Measurements from ENCODE around the gene CIAO2B.

CIAO2B gene

GRCh38 chr16:66894055-66894454 is 40.1 kb downstream of the CIAO2B start:
- no peak overlapping the region for H3K27ac ChIP-seq
- no peak for DNase-seq (ENCODE audit: low read depth, low spot score)

DNA sequence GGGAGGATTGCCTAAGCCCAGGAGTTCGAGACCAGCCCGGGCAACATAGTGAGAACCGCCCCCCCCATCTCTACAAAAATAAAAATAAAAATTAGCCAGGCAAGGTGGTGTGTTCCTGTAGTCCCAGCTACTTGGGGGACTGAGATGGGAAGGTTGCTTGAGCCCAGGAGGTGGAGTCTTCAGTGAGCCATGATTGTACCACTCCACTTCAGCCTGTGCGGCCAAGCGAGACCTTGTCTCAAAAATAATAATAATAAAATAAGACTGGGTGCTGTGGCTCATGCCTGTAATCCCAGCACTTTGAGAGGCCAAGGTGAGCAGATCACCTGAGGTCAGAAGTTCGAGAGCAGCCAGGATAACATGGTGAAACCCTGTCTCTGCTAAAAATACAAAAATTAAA is 42.4 kb downstream of the CIAO2B start:
- no peak for DNase-seq (ENCODE audit: low read depth, low spot score)

GRCh38 chr16:66891360-66891759 is 42.8 kb downstream of the CIAO2B start:
- no peak overlapping the region for H3K27ac ChIP-seq
- DNase-seq (ENCODE audit: low read depth, low spot score): no peak

More for the DNA sequence above, 42.4 kb downstream of the CIAO2B start:
- H3K27ac ChIP-seq: no peak overlapping the region

GRCh38 chr16:66890799-66891198 is 43.4 kb downstream of the CIAO2B start:
- no peak for DNase-seq (ENCODE audit: low read depth, low spot score)
- no peak overlapping the region for H3K27ac ChIP-seq

DNA sequence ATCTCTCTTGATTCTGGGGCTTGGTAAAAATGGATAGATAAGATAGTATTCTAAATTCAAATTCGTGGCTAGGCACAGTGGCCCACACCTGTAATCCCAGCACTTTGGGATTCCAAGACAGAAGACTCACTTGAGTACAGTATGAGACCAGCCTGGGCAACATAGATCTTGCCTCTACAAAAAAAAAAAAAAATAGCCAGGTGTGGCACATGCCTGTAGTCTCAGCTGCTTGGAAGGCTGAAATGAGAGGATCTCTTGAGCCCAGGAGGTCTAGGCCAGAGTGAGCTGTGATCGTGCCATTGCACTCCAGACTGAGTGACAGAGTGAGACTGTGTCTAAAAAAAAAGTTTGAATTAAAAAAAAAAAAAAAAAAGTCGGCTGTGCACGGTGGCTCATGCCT is 44.6 kb downstream of the CIAO2B start:
- no peak for DNase-seq (ENCODE audit: low read depth, low spot score)

GRCh38 chr16:66888647-66889615 is 45.3 kb downstream of the CIAO2B start:
- H3K27ac ChIP-seq: no peak overlapping the region
- no peak for DNase-seq (ENCODE audit: low read depth, low spot score)

More for the DNA sequence above, 44.6 kb downstream of the CIAO2B start:
- no peak overlapping the region for H3K27ac ChIP-seq

GRCh38 chr16:66886914-66887313 is 47.3 kb downstream of the CIAO2B start:
- no peak for DNase-seq (ENCODE audit: low read depth, low spot score)
- no peak overlapping the region for H3K27ac ChIP-seq

- DNase-seq (ENCODE audit: low read depth, low spot score): no peak
- no peak overlapping the region for H3K27ac ChIP-seq
These were observed 47.9 kb downstream of the CIAO2B start for GRCh38 chr16:66886321-66886720.

DNA sequence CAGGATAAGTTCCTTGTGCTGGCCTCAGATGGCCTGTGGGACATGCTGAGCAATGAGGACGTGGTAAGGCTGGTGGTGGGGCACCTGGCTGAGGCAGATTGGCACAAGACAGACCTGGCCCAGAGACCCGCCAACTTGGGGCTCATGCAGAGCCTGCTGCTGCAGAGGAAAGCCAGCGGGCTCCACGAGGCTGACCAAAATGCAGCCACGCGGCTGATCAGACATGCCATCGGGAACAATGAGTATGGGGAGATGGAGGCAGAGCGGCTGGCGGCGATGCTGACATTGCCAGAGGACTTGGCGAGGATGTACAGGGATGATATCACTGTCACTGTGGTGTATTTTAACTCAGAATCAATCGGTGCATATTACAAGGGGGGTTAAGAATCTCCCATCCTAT is 48.7 kb downstream of the CIAO2B start:
- H3K27ac ChIP-seq: no peak overlapping the region
- no peak for DNase-seq (ENCODE audit: low read depth, low spot score)

DNA sequence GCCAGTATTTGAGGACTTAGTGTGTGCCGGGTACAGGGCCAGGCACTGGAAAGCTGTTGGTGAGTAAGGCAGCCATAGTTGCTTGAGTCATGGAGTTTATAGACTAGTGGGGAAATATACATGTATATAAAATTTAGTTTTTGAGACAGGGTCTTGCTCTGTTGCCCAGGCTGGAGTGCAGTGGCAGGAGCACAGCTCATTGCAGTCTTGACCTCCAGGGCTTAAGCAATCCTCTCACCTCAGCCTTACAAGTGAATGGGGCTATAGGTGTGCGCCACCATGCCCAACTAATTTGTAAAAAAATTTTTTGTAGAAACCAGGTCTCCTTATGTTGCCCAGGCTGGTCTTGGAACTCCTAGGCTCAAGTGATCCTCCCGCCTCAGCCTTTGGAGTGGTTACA is 51.5 kb downstream of the CIAO2B start:
- no peak overlapping the region for H3K27ac ChIP-seq
- no peak for DNase-seq (ENCODE audit: low read depth, low spot score)
